Bronchial epithelial cell (primary cell): Measurements from ENCODE around the gene MYO18A. TPM values are rescaled to one million over a fixed set of nuclear protein-coding genes. Genes with fewer than 3 reads are reported as not detected.

Source experiments
- DNase-seq: peaks from one replicate; pipeline ENCODE4 v3.0.0-alpha.2; 2010; ENCODE audit warnings: low read depth
- FAIRE-seq: peaks from 2 replicates; lab custom pipeline; 2011; peaks lifted over from hg19 to GRCh38; lab: Jason Lieb, UNC
- H3K27me3 ChIP-seq: 2 replicates; pipeline ENCODE4 v1.5.1; 2011; ENCODE audit warnings: low read length; ENCODE audit not compliant: control insufficient read depth, insufficient read depth
- H3K36me3 ChIP-seq: 2 replicates; pipeline ENCODE4 v1.5.1; 2011; ENCODE audit warnings: low read length; ENCODE audit not compliant: control insufficient read depth, insufficient read depth
- H3K4me3 ChIP-seq: 2 replicates; pipeline ENCODE4 v1.5.1; 2011; ENCODE audit warnings: mild to moderate bottlenecking, low read depth, low read length, control low read depth
- CTCF ChIP-seq: IDR thresholded peaks from 2 replicates; pipeline ENCODE4 v1.5.1; 2011; ENCODE audit warnings: mild to moderate bottlenecking, moderate library complexity, low read length, control low read depth, inconsistent platforms; ENCODE audit not compliant: insufficient read depth, severe bottlenecking
- total RNA-seq: library from RNA; depleted of rRNA; stranded (reverse); fragments of >200 nt; gene quantifications from 2 replicates; pipeline ENCODE4 v1.2.1, GENCODE V29; 2014

MYO18A gene
- total RNA-seq, 1 donor from 2014 or later: 23.4 TPM

- no peaks in the 10 kb centered on the region for H3K36me3 ChIP-seq
- TF ChIP-seq CTCF: no peak
- H3K4me3 ChIP-seq: no peak overlapping the region
- FAIRE-seq (no peak), DNase-seq (no peak)
- peaks cover 3% of the 10 kb centered on the region for H3K27me3 ChIP-seq
Observed at GRCh38 chr17:29062215-29062614, 118.0 kb downstream of the MYO18A start.

DNA sequence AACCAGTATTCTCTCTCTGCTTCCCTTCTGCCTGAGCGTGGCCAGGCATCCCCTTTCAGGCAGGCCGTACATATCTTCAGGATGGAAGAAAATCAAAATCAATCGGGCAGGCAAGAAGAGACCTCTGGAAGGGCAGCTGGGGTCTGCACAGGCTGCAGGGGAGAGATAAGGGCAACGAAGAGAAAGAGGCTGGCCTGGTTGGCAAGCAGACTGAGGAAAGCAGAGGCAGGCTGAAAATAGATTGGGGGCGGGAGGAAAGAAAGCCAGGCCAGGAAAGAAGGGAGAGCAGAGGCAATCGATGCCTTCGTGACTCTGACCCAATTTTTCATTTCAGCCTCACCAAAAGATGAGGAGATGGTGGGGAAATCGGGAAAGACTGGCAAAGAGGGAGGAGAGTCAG is 119.2 kb downstream of the MYO18A start:
- Histone ChIP-seq H3K4me3 (no peak overlapping the region), H3K36me3 (no peaks in the 10 kb centered on the region), H3K27me3 (peaks cover 3% of the 10 kb centered on the region)
- FAIRE-seq (no peak), DNase-seq (no peak)
- no peak for TF ChIP-seq CTCF

- DNase-seq (no peak), FAIRE-seq (no peak)
- Histone ChIP-seq H3K36me3 (no peaks in the 10 kb centered on the region), H3K4me3 (no peak overlapping the region), H3K27me3 (peaks cover 8% of the 10 kb centered on the region)
- no peak for TF ChIP-seq CTCF
Observed at GRCh38 chr17:29060475-29060874, 119.7 kb downstream of the MYO18A start.

DNA sequence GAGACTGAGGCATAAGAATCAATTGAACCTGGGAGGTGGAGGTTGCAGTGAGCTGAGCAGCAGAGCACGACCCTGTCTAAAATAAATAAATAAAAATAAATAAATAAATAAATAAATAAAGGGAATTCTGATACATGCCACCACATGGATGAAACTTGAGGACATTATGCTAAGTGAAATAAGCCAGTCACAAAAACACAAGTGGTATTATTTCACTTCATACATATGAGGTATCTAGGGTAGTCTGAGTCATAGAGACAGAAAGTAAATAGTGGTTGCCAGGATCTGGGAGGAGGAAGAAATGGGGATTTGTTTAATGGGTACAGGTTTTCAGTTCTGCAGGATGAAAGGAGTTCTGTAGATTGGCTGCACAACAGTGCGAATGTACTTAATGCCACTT is 120.9 kb downstream of the MYO18A start:
- DNase-seq (peak; percentile 81), FAIRE-seq (no peak)

GRCh38 chr17:29058391-29058790 is 121.8 kb downstream of the MYO18A start:
- no peak overlapping the region for H3K4me3 ChIP-seq
- no peaks in the 10 kb centered on the region for H3K36me3 ChIP-seq
- FAIRE-seq: no peak
- H3K27me3 ChIP-seq: peaks cover 8% of the 10 kb centered on the region
- DNase-seq: no peak
- no peak for TF ChIP-seq CTCF

More for the DNA sequence above, 120.9 kb downstream of the MYO18A start:
- no peak for TF ChIP-seq CTCF
- H3K4me3 ChIP-seq: no peak overlapping the region
- H3K36me3 ChIP-seq: no peaks in the 10 kb centered on the region
- H3K27me3 ChIP-seq: peaks cover 8% of the 10 kb centered on the region

DNA sequence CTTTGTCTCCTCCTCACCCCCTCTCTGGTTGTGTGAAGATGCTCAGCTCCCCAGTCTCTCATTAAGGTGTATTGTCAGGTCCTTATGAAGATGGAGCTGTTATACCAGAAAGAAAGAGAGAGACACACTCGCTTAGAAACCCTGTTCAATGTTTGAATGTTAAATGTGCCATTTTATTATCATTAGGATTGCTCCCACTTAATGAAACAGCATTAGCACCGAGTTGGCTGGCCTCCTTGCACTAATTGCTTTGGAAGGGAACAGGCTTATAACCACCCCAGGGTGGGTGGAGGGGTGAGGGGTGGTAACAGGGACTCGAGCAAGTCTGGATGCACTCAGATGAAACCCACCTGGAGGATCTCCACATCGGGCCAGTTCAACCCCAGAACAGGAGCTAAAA is 122.8 kb downstream of the MYO18A start:
- H3K36me3 ChIP-seq: no peaks in the 10 kb centered on the region
- TF ChIP-seq CTCF: no peak
- peaks cover 8% of the 10 kb centered on the region for H3K27me3 ChIP-seq
- no peak overlapping the region for H3K4me3 ChIP-seq
- FAIRE-seq (no peak), DNase-seq (no peak)
